Measurements from ENCODE around the gene TEAD4.

GRCh38 chr12:2963154-2963759, 4.1 kb downstream of the TEAD4 start:
- TF ChIP-seq, protein P1, sequence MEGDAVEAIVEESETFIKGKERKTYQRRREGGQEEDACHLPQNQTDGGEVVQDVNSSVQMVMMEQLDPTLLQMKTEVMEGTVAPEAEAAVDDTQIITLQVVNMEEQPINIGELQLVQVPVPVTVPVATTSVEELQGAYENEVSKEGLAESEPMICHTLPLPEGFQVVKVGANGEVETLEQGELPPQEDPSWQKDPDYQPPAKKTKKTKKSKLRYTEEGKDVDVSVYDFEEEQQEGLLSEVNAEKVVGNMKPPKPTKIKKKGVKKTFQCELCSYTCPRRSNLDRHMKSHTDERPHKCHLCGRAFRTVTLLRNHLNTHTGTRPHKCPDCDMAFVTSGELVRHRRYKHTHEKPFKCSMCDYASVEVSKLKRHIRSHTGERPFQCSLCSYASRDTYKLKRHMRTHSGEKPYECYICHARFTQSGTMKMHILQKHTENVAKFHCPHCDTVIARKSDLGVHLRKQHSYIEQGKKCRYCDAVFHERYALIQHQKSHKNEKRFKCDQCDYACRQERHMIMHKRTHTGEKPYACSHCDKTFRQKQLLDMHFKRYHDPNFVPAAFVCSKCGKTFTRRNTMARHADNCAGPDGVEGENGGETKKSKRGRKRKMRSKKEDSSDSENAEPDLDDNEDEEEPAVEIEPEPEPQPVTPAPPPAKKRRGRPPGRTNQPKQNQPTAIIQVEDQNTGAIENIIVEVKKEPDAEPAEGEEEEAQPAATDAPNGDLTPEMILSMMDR (IDR thresholded peaks at IDR 0.05) = no peak
- TF ChIP-seq POLR2A (IDR thresholded peaks at IDR 0.05) = no peak
